ENCODE data around the gene STK24.

- no peak for TF ChIP-seq CTCF (IDR thresholded peaks at IDR 0.05)
- TF ChIP-seq POLR2A (IDR thresholded peaks at IDR 0.05) = no peak
- TF ChIP-seq EP300 (IDR thresholded peaks at IDR 0.05) = no peak
Measured at GRCh38 chr13:98522371-98522770, 54.5 kb downstream of the STK24 start.

Data from tibial nerve (tissue), 4 donors.